ENCODE measurements around the gene SMYD3. TPM values are rescaled to one million over a fixed set of nuclear protein-coding genes. Genes with fewer than 3 reads are reported as not detected.

Gene SMYD3
- polyA plus RNA-seq, 12 donors: 7.7 to 11.6 (median 9.9) TPM; not detected in 2

GRCh38 chr1:246281195-246281594 is 225.9 kb downstream of the SMYD3 start:
- no peak for DNase-seq

DNA sequence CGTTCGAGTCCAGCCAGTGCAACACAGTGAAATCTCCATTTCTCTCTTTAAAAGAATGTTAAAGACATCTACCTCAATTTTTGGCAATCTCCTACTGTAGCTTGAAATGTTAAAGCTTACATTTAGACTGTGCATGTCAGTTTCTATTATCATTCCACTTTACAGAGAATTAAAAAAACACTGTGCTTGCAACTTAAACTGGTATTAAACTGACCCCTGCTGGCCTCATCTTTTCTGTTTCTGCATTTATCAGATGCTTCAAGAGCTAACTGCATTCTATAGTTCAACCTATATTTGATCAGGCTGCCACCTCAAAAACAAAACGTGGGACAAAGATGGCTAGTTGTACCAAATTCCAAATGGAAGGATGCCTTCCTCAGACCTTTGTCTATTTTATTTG is 226.5 kb downstream of the SMYD3 start:
- no peak for DNase-seq

DNA sequence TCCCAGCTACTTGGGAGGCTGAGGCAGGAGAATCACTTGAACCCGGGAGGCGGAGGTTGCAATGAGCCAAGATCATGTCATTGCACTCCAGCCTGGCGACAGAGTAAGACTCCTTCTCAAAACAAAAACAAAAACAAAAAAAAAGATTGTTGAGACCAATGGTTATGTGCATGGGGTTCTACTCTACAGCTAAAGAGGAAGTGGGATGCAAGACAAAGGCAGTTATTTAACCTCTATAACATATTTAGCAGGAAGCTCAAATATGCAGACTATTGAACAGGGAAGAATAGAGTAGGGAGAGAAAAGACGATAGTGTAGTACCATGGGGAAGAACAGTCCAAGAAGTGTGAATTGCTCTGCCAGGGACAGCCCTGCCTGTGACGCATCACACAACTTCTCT is 227.7 kb downstream of the SMYD3 start:
- DNase-seq: no peak

GRCh38 chr1:246278371-246278770 is 228.7 kb downstream of the SMYD3 start:
- no peak for DNase-seq

- no peak for DNase-seq
Observed at GRCh38 chr1:246275036-246275435, 232.0 kb downstream of the SMYD3 start.

- no peak for DNase-seq
Observed at GRCh38 chr1:246274186-246274585, 232.9 kb downstream of the SMYD3 start.

DNA sequence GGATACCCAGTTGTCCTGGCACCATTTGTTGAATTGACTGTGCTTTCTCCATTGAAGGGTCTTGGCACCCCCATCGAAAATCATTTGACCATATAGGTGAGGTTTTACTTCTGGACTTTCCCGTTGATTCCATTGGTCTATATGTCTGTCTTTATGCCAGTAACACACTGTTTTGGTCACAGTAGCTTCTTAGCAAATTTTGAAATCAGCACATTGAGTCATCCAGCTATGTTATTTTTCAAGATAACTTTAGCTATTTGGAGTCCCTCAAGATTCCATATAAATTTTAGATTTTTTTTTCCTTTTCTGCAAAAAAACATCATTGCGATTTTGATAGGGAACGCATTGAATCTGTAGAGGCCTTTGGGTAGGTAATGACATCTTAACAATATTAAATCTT is 235.6 kb downstream of the SMYD3 start:
- no peak for DNase-seq

- no peak for DNase-seq
Observed at GRCh38 chr1:246270236-246270635, 236.8 kb downstream of the SMYD3 start.

GRCh38 chr1:246269466-246269865 is 237.6 kb downstream of the SMYD3 start:
- DNase-seq: no peak

GRCh38 chr1:246267896-246268295 is 239.2 kb downstream of the SMYD3 start:
- no peak for DNase-seq

- DNase-seq: no peak
Observed at GRCh38 chr1:246267426-246267825, 239.7 kb downstream of the SMYD3 start.

DNA sequence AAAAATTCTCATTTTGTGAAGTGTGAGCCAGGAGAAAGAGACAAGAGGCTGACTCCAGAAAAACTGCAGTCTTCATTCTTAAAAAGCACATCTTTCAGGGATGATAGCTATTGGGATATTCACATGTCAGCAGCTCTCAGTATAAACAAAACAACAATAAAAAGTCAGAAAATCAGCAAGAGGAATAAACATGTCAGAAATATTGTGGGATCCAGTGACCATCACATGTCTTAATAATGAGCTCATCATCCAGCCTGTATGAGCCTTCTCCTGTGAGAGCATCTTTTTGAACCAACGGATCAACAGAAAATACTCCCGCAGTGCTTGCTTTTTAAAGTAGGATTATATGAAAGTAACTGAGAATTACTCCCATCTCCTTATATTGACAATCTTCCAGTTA is 241.6 kb downstream of the SMYD3 start:
- no peak for DNase-seq

- DNase-seq: no peak
Observed at GRCh38 chr1:246262281-246262680, 244.8 kb downstream of the SMYD3 start.

DNA sequence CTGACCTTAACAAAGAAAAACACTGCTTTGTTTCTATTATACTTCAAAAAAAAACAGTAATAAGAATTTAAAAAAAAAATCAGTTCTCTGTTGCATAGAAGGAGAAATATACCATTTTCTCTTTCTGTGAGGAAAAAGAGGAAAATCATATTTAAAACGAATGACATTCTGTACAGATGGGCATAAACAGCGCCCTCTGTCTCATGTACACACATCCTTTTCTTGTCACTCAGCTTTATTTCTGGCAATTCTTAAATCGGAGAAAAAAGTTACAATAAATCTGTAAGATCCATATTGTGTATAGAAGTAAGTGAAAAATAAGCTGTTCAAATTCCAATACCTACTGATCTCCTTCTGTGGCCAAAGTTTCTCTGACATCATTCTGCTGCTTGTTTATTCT is 245.4 kb downstream of the SMYD3 start:
- no peak for DNase-seq

- DNase-seq: no peak
Observed at GRCh38 chr1:246258250-246258649, 248.8 kb downstream of the SMYD3 start.

DNA sequence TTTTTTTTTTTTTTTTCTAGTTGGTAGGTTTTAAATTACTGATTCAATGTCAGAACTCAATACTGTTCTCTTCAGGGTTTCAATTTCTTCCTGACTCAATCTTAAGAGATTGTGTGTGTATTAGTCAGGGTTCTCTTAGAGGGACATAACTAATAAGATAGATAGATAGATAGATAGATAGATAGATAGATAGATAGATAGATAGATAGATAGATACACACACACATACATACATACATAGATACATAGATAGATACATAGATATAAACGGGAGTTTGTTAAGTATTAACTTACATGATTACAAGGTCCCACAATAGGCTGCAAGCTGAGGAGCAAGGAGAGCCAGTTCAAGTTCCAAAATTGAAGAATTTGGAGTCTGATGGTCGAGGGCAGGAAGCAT is 251.3 kb downstream of the SMYD3 start:
- no peak for DNase-seq

DNA sequence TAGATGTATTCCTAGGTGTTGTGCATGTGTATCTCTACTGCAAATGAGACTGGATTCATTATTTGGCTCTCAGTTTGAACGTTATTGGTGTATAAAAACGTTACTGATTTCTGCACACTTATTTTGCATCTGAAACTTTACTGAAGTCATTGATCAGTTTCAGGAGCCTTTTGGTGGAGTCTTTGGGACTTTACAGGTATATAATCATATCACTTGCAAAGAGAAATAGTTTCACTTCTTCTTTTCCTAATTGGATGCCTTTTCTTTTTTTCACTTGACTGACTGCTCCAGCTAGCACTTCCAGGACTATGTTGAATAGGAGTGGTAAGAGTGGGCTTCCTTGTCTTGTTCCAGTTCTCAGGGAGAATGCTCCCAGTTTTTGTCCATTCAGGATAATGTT is 252.2 kb downstream of the SMYD3 start:
- no peak for DNase-seq

- DNase-seq: no peak
Observed at GRCh38 chr1:246246430-246246829, 260.6 kb downstream of the SMYD3 start.

GRCh38 chr1:246245541-246245940 is 261.5 kb downstream of the SMYD3 start:
- DNase-seq: no peak

GRCh38 chr1:246232126-246232525 is 275.0 kb downstream of the SMYD3 start:
- no peak for DNase-seq

DNA sequence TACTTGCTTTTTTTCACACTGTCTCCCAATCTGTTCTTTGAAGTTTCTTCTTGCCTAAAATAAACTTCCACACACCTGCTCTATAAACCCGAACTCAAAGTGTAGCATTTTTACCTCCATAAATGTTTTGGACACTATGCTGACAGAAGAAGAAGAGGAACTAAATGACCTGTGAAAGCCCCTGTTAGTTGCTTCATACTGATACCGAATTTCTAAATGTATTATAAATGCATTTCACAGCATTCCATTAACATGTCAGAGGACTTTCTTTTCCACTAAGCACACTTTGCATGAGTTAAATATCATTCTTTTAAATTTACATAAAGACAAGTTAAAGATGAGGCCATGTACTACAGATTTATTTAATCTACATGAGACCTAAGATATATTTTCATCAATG is 281.0 kb downstream of the SMYD3 start:
- no peak for DNase-seq

GRCh38 chr1:246221485-246222255 is 285.4 kb downstream of the SMYD3 start:
- DNase-seq: no peak

- no peak for DNase-seq
Observed at GRCh38 chr1:246220495-246221065, 286.5 kb downstream of the SMYD3 start.

GRCh38 chr1:246219508-246220030 is 287.5 kb downstream of the SMYD3 start:
- DNase-seq: no peak
